ENCODE results near the gene CFAP68. TPM values are rescaled to one million over a fixed set of nuclear protein-coding genes. Genes with fewer than 3 reads are reported as not detected.

The CFAP68 gene
- total and polyA plus RNA-seq, 11 donors, result 11.9 to 39.5 (median 31.8) TPM

DNA sequence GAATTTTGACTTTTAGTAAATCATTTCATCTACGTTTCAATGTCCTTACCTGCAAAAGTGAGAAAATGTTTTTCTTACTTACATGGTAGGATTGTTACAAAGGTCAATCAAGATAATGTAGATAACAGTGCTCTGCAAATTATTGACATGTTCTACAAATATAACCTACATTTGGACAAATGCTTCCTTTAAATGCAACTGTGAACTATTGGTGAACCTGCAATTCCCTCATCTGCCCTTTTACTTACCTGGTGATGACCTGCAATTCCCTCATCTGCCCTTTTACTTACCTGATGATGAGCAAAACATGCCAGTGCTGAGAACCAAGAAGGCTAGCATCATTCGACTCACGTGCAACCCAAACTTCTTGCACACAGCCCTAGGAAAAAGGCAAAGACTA is 19.1 kb upstream of the CFAP68 start:
- ATAC-seq, result no peak

DNA sequence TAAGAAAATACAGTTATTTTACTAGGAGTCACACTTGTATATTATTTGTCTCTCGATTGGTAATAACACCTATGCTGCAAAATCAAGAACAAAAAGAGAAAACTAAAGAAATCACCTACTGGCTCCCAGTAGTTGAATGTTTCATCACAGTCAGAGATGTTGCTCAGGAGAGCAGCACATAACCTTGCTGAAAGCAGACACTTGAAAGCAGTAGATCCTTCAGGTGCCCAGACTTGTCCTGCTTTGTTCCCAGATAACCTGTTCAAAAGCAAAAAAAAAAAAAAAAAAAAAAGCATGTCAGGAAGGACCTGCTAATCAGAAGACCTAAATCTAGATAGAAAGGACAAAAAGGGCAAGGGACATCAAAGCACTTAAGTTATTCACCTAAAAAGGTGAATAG is 9.2 kb upstream of the CFAP68 start:
- no peak for DNase-seq
- intact Hi-C loops (cut with DNase I), result loop anchor here in 7 of 10 donors (5.0 to 10.0 kb wide), 3 partner anchors 107 to 215 kb away; partner anchors contain the start of genes SDHD (in 5 of the 7) and TIMM8B (in 5 of the 7)
- TF ChIP-seq POLR2A (IDR thresholded peaks at IDR 0.05), result no peak
- TF ChIP-seq, protein P1, sequence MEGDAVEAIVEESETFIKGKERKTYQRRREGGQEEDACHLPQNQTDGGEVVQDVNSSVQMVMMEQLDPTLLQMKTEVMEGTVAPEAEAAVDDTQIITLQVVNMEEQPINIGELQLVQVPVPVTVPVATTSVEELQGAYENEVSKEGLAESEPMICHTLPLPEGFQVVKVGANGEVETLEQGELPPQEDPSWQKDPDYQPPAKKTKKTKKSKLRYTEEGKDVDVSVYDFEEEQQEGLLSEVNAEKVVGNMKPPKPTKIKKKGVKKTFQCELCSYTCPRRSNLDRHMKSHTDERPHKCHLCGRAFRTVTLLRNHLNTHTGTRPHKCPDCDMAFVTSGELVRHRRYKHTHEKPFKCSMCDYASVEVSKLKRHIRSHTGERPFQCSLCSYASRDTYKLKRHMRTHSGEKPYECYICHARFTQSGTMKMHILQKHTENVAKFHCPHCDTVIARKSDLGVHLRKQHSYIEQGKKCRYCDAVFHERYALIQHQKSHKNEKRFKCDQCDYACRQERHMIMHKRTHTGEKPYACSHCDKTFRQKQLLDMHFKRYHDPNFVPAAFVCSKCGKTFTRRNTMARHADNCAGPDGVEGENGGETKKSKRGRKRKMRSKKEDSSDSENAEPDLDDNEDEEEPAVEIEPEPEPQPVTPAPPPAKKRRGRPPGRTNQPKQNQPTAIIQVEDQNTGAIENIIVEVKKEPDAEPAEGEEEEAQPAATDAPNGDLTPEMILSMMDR (IDR thresholded peaks at IDR 0.05), result no peak
- Histone ChIP-seq H3K36me3 (peaks cover 0 to 50% (median 41%) of the 10 kb centered on the region in 9 donors), H3K27ac (peak overlapping the region in 2 of 12 donors; percentile 90 to 93), H3K27me3 (no peaks in the 10 kb centered on the region), H3K9me3 (no peaks in the 10 kb centered on the region), H3K4me1 (peaks cover 0 to 23% (median 11%) of the 10 kb centered on the region in 12 donors), H3K4me3 (peak overlapping the region in 8 of 12 donors; percentile 74 to 94 (median 86))
- 89 to 97% (median 93%) methylated on average over 1 of the region's 1 CpG for WGBS, 4 donors
- ATAC-seq, result no peak

More for the DNA sequence above, 19.1 kb upstream of the CFAP68 start:
- DNase-seq, result no peak
- H3K27ac ChIP-seq, result no peak overlapping the region
- 90 to 96% (median 95%) methylated on average over 3 of the region's 3 CpGs for WGBS, 4 donors
- TF ChIP-seq, protein P1 (IDR thresholded peaks at IDR 0.05), result no peak
- TF ChIP-seq POLR2A (IDR thresholded peaks at IDR 0.05), result no peak
- H3K27me3 ChIP-seq, result no peaks in the 10 kb centered on the region
- no peaks in the 10 kb centered on the region for H3K9me3 ChIP-seq
- H3K4me3 ChIP-seq, result no peak overlapping the region
- intact Hi-C loops (cut with DNase I), result no loop called here
- H3K4me1 ChIP-seq, result no peaks in the 10 kb centered on the region
- H3K36me3 ChIP-seq, result peaks cover 0 to 100% (median 92%) of the 10 kb centered on the region in 9 donors

DNA sequence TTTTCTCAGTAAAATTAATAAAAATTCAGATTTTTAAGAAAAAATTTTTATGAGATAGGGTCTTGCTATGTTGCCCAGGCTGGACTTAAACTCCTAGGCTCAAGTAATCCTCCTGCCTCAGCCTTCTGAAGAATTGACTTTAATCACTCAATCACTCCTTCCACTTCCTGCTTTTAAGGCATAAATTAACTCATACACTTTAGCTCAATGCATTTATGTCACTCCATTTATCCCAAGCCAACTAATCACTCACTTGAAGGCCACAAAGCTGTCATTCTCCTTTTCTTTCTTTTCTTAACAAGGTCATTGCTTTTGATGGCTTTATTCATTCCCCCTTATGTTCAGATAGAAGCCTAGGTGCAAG is 8.8 kb upstream of the CFAP68 start:
- Histone ChIP-seq H3K4me3 (peak overlapping the region; percentile 70 to 100 (median 86)), H3K27me3 (no peaks in the 10 kb centered on the region), H3K27ac (peak overlapping the region in 11 of 12 donors; percentile 84 to 94 (median 90)), H3K4me1 (peaks cover 0 to 23% (median 11%) of the 10 kb centered on the region in 12 donors), H3K36me3 (peaks cover 0 to 50% (median 41%) of the 10 kb centered on the region in 9 donors), H3K9me3 (no peaks in the 10 kb centered on the region)
- DNase-seq (no peak), ATAC-seq (no peak)
- intact Hi-C loops (cut with DNase I), result loop anchor here in 7 of 10 donors (5.0 to 10.0 kb wide), 3 partner anchors 107 to 214 kb away; partner anchors contain the start of genes SDHD (in 5 of the 7) and TIMM8B (in 5 of the 7)
- no peak for TF ChIP-seq POLR2A (IDR thresholded peaks at IDR 0.05)
- TF ChIP-seq, protein P1 (IDR thresholded peaks at IDR 0.05), result no peak

- Histone ChIP-seq H3K4me3 (peak within 1 kb of the TSS; percentile 70 to 100 (median 86)), H3K27ac (peak within 1 kb of the TSS; percentile 84 to 94 (median 91)), H3K9me3 (no peaks in the 10 kb centered on the region), H3K4me1 (peaks cover 0 to 23% (median 11%) of the 10 kb centered on the region in 12 donors), H3K36me3 (peaks cover 0 to 49% (median 37%) of the 10 kb centered on the region in 9 donors), H3K27me3 (no peaks in the 10 kb centered on the region)
- WGBS, 4 donors, result 0 to 1% (median 1%) methylated on average over 25 to 51 of the region's 51 CpGs
- TF ChIP-seq, protein P1 (IDR thresholded peaks at IDR 0.05), result peak in 2 of 12 donors; percentile 23 to 24
- peak in 1 of 2 donors; percentile 32 for TF ChIP-seq POLR2A (IDR thresholded peaks at IDR 0.05)
- peak; percentile 88 to 92 (median 89) for DNase-seq
- intact Hi-C loops (cut with DNase I), result loop anchor here in 7 of 10 donors (5.0 to 10.0 kb wide), 3 partner anchors 106 to 214 kb away; partner anchors contain the start of genes SDHD (in 5 of the 7) and TIMM8B (in 5 of the 7)
- ATAC-seq, result peak; percentile 66 to 95 (median 90)
Measured at GRCh38 chr11:111870886-111871692, 8.3 kb upstream of the CFAP68 start, which contains the start of gene ALG9. ALG9 (minus strand) TSS chr11:111871581; CDS start chr11:111871482, 99 bp downstream.

Measured in heart left ventricle (tissue), 16 donors.